ENCODE data around the gene SOHLH1. TPM values are rescaled to one million over a fixed set of nuclear protein-coding genes. Genes with fewer than 3 reads are reported as not detected.

SOHLH1 gene
- total and polyA plus RNA-seq, 2 experiments from 2014 or later = not detected

GRCh38 chr9:135729480-135729879 is 30.2 kb upstream of the SOHLH1 start:
- 88% methylated on average over 13 of the region's 13 CpGs for WGBS (ENCODE audit: low lambda C conversion rate, missing lambda C conversion rate)
- H2AFZ ChIP-seq = no peak overlapping the region
- no peaks in the 10 kb centered on the region for H3K4me1 ChIP-seq (ENCODE audit: insufficient read depth)
- no peaks in the 10 kb centered on the region for H3K79me2 ChIP-seq
- H3K36me3 ChIP-seq (replicated peaks; ENCODE audit: insufficient read depth, low read depth) = no peaks in the 10 kb centered on the region
- H3K27me3 ChIP-seq = peaks cover 3% of the 10 kb centered on the region
- H3K9me2 ChIP-seq (replicated peaks; ENCODE audit: insufficient read depth) = no peaks in the 10 kb centered on the region
- H3K4me2 ChIP-seq = no peak overlapping the region
- no peak overlapping the region for H3K27ac ChIP-seq
- H3K4me3 ChIP-seq = no peak overlapping the region
- no peaks in the 10 kb centered on the region for H4K20me1 ChIP-seq (ENCODE audit: insufficient read depth, poor library complexity, severe bottlenecking)
- DNase-seq (ENCODE audit: low spot score) = no peak
- TF ChIP-seq EZH2phosphoT487 (IDR thresholded peaks at IDR 0.05; ENCODE audit: low read depth, severe bottlenecking, unreplicated experiment) (no peak), CTCF (IDR thresholded peaks at IDR 0.05; ENCODE audit: poor library complexity) (no peak), EZH2 (IDR thresholded peaks at IDR 0.05; ENCODE audit: borderline replicate concordance) (no peak)
- no peaks in the 10 kb centered on the region for H3K9me3 ChIP-seq (ENCODE audit: low read depth)

GRCh38 chr9:135728436-135729110 is 29.3 kb upstream of the SOHLH1 start:
- Histone ChIP-seq H3K27me3 (no peaks in the 10 kb centered on the region), H3K4me2 (no peak overlapping the region), H3K27ac (no peak overlapping the region), H3K4me3 (no peak overlapping the region), H3K9me3 (ENCODE audit: low read depth) (no peaks in the 10 kb centered on the region), H3K36me3 (replicated peaks; ENCODE audit: insufficient read depth, low read depth) (no peaks in the 10 kb centered on the region), H2AFZ (no peak overlapping the region), H3K79me2 (no peaks in the 10 kb centered on the region), H3K9me2 (replicated peaks; ENCODE audit: insufficient read depth) (no peaks in the 10 kb centered on the region), H3K4me1 (ENCODE audit: insufficient read depth) (no peaks in the 10 kb centered on the region), H4K20me1 (ENCODE audit: insufficient read depth, poor library complexity, severe bottlenecking) (no peaks in the 10 kb centered on the region)
- TF ChIP-seq EZH2 (IDR thresholded peaks at IDR 0.05; ENCODE audit: borderline replicate concordance) = no peak
- no peak for TF ChIP-seq CTCF (IDR thresholded peaks at IDR 0.05; ENCODE audit: poor library complexity)
- TF ChIP-seq EZH2phosphoT487 (IDR thresholded peaks at IDR 0.05; ENCODE audit: low read depth, severe bottlenecking, unreplicated experiment) = no peak
- DNase-seq (ENCODE audit: low spot score) = no peak
- WGBS (ENCODE audit: low lambda C conversion rate, missing lambda C conversion rate) = 81% methylated on average over 13 of the region's 18 CpGs

GRCh38 chr9:135727257-135727875 is 28.1 kb upstream of the SOHLH1 start:
- no peak for DNase-seq (ENCODE audit: low spot score)
- H4K20me1 ChIP-seq (ENCODE audit: insufficient read depth, poor library complexity, severe bottlenecking) = no peaks in the 10 kb centered on the region
- H3K9me2 ChIP-seq (replicated peaks; ENCODE audit: insufficient read depth) = no peaks in the 10 kb centered on the region
- H3K36me3 ChIP-seq (replicated peaks; ENCODE audit: insufficient read depth, low read depth) = no peaks in the 10 kb centered on the region
- H3K9me3 ChIP-seq (ENCODE audit: low read depth) = no peaks in the 10 kb centered on the region
- H3K27ac ChIP-seq = no peak overlapping the region
- TF ChIP-seq EZH2phosphoT487 (IDR thresholded peaks at IDR 0.05; ENCODE audit: low read depth, severe bottlenecking, unreplicated experiment) (no peak), CTCF (IDR thresholded peaks at IDR 0.05; ENCODE audit: poor library complexity) (no peak), EZH2 (IDR thresholded peaks at IDR 0.05; ENCODE audit: borderline replicate concordance) (no peak)
- no peaks in the 10 kb centered on the region for H3K4me1 ChIP-seq (ENCODE audit: insufficient read depth)
- WGBS (ENCODE audit: low lambda C conversion rate, missing lambda C conversion rate) = 75% methylated on average over 11 of the region's 11 CpGs
- no peaks in the 10 kb centered on the region for H3K27me3 ChIP-seq
- no peaks in the 10 kb centered on the region for H3K79me2 ChIP-seq
- no peak overlapping the region for H3K4me3 ChIP-seq
- H3K4me2 ChIP-seq = no peak overlapping the region
- no peak overlapping the region for H2AFZ ChIP-seq

Data from hepatocyte (in vitro differentiated cells).